ENCODE results near the gene ITGB1BP1.
"Not testable (repeated sequence)": the region's sequence is repeated elsewhere in the genome, so short reads cannot be mapped to it uniquely, and the experiment has no call there.

DNA sequence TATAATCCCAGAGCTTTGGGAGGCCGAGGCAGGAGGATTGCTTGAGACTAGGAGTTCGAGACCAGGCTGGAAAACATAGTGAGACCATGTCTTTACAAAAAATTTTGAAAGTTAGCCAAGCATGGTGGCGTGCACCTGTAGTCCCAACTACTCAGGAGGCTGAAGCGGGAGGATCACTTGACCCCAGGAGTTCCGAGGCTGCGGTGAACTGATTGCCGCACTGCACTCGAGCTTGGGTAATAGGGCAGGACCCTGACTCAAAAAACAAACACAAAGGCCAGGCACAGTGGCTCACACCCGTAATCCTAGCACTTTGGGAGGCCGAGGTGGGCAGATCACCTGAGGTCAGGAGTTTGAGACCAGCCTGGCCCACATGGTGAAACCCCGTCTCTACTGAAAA is 25.1 kb downstream of the ITGB1BP1 start:
- TF ChIP-seq, protein P1, sequence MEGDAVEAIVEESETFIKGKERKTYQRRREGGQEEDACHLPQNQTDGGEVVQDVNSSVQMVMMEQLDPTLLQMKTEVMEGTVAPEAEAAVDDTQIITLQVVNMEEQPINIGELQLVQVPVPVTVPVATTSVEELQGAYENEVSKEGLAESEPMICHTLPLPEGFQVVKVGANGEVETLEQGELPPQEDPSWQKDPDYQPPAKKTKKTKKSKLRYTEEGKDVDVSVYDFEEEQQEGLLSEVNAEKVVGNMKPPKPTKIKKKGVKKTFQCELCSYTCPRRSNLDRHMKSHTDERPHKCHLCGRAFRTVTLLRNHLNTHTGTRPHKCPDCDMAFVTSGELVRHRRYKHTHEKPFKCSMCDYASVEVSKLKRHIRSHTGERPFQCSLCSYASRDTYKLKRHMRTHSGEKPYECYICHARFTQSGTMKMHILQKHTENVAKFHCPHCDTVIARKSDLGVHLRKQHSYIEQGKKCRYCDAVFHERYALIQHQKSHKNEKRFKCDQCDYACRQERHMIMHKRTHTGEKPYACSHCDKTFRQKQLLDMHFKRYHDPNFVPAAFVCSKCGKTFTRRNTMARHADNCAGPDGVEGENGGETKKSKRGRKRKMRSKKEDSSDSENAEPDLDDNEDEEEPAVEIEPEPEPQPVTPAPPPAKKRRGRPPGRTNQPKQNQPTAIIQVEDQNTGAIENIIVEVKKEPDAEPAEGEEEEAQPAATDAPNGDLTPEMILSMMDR (IDR thresholded peaks at IDR 0.05), result not testable (repeated sequence)
- TF ChIP-seq POLR2AphosphoS5 (IDR thresholded peaks at IDR 0.05; ENCODE audit: low read depth, low read length); SIN3A (IDR thresholded peaks at IDR 0.05; ENCODE audit: borderline replicate concordance, insufficient read depth, low read depth, low read length); TCF7L2 (IDR thresholded peaks at IDR 0.05; ENCODE audit: low read depth, low read length): not testable (repeated sequence)
- TF ChIP-seq, protein P2, sequence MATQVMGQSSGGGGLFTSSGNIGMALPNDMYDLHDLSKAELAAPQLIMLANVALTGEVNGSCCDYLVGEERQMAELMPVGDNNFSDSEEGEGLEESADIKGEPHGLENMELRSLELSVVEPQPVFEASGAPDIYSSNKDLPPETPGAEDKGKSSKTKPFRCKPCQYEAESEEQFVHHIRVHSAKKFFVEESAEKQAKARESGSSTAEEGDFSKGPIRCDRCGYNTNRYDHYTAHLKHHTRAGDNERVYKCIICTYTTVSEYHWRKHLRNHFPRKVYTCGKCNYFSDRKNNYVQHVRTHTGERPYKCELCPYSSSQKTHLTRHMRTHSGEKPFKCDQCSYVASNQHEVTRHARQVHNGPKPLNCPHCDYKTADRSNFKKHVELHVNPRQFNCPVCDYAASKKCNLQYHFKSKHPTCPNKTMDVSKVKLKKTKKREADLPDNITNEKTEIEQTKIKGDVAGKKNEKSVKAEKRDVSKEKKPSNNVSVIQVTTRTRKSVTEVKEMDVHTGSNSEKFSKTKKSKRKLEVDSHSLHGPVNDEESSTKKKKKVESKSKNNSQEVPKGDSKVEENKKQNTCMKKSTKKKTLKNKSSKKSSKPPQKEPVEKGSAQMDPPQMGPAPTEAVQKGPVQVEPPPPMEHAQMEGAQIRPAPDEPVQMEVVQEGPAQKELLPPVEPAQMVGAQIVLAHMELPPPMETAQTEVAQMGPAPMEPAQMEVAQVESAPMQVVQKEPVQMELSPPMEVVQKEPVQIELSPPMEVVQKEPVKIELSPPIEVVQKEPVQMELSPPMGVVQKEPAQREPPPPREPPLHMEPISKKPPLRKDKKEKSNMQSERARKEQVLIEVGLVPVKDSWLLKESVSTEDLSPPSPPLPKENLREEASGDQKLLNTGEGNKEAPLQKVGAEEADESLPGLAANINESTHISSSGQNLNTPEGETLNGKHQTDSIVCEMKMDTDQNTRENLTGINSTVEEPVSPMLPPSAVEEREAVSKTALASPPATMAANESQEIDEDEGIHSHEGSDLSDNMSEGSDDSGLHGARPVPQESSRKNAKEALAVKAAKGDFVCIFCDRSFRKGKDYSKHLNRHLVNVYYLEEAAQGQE (IDR thresholded peaks at IDR 0.05; ENCODE audit: insufficient read depth in 1 of 2, low read depth in 2 of 2, low read length in 1 of 2), result not testable (repeated sequence)

Measured in Panc1 (cell line).